Hippocampal formation (tissue), 2 donors: ENCODE data around the gene PIP4K2A.
"Not testable (repeated sequence)": the region's sequence is repeated elsewhere in the genome, so short reads cannot be mapped to it uniquely, and the experiment has no call there.

ENCODE experiments used
- DNase-seq, 2 donors: peaks; one replicate each; lab custom pipeline; 2025; lab: John Stamatoyannopoulos, UW

Gene PIP4K2A

DNA sequence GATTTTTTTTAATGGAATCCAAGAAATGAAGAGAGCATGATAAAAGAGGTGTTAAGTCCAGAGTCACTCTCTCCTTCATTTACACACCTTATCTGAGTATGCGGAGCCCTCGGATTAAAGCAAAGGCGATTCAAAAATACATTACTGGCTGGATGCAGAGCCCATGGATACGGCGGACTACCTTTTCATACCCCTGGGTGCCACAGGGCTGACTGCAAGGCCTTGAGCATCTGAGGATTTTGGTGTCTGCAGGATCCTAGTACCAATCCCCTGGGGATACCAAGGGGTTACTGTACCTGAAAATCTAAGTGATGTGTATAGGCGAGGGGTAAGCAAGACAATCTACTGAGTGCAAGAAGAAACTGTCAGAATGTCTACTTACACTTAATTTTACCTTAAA, 20.5 kb downstream of the PIP4K2A start:
- DNase-seq: no peak

GRCh38 chr10:22693371-22693784, 21.0 kb downstream of the PIP4K2A start:
- DNase-seq: no peak

- not testable (repeated sequence) for DNase-seq
These were observed 22.3 kb downstream of the PIP4K2A start for GRCh38 chr10:22692119-22692518.

- DNase-seq: no peak
These were observed 23.6 kb downstream of the PIP4K2A start for GRCh38 chr10:22690614-22691431.

DNA sequence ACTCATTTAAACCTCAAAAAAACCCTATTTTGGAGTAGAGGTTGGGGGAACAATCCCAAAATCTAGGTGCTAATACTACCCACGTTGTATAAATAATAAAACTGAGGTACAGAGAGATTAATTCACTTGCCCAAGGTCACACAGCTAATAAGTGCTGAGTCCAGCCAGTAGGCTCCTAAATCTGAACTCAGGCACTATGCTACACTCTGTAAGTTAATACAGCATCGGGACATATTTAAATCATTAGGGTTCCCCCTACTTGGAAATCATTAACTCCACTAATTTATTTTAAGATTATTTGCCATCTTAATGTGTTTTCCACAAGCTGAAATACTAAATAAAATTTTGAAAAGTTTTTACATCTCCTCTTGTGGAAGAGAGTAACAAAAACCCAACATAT, 24.2 kb downstream of the PIP4K2A start:
- DNase-seq: no peak

- DNase-seq: no peak
These were observed 28.0 kb downstream of the PIP4K2A start for GRCh38 chr10:22686347-22686746.

- DNase-seq: no peak
These were observed 28.5 kb downstream of the PIP4K2A start for GRCh38 chr10:22685926-22686325.

DNA sequence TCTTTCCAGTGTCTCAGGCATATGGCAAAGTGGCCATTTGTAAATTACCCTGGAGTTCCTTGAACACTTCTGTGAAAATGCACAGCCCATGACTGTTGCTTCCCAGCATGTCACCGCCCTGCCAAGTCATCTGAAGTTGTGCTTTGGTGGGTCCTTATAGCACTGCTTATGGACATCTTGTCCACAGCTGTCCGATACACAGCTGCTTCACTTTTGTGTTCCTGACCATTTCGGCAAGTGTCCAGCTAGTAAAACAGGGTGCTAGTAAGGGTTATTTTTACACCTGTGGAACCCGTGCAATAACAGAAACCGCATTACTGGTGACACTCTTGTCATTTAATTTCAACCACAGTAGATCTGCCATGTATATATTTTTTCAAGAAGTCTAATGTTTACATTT, 29.7 kb downstream of the PIP4K2A start:
- no peak for DNase-seq

GRCh38 chr10:22683140-22683389, 31.3 kb downstream of the PIP4K2A start:
- DNase-seq: no peak

DNA sequence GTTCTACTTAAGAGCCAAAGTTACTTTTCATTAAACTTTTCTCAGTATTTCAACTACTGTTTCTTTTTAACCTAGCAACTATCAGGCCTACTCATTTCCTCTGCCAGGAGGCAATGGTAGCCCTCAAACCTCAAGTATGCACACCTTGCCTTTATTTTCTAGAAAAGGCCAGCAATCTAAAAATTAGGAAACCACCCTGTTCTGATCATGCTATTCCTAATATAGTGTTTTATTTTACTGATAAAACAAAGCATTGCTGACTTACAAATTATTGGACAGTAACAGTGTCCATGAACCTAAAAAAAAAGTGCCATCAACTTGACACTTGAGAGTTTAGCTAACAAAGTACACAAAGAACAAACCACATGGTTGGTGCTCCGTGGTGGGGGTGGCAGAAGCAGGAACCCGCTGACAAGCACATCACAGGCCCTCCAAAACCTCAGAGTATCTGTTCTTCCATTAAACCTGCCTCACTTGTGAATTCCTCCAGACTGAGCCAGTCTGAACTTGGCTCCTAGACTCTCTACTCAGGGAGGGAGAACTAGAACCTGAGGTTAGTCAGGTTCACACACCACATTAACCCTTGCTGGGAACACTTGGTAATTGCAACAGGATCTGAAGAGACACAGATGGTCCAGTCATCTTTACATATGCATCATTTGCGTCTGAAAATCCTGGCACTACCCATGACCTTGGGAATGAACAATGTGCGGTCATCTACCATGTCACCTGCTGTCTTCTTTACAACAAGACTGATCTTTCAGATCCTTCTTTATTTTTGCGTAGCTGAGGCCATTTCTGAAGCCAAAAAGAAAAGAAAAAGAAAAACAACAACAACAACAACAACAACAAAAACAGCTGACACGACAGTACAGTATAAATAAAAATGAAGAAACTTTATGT, 31.9 kb downstream of the PIP4K2A start:
- no peak for DNase-seq

GRCh38 chr10:22681783-22682183, 32.6 kb downstream of the PIP4K2A start:
- no peak for DNase-seq

GRCh38 chr10:22681301-22681700, 33.1 kb downstream of the PIP4K2A start:
- no peak for DNase-seq

- DNase-seq: no peak
These were observed 34.8 kb downstream of the PIP4K2A start for GRCh38 chr10:22679608-22680007.

- no peak for DNase-seq
These were observed 37.0 kb downstream of the PIP4K2A start for GRCh38 chr10:22677333-22677732.

- DNase-seq: no peak
These were observed 37.9 kb downstream of the PIP4K2A start for GRCh38 chr10:22676435-22676834.

GRCh38 chr10:22674573-22674930, 39.8 kb downstream of the PIP4K2A start:
- no peak for DNase-seq

- DNase-seq: no peak
These were observed 40.4 kb downstream of the PIP4K2A start for GRCh38 chr10:22673785-22674572.

DNA sequence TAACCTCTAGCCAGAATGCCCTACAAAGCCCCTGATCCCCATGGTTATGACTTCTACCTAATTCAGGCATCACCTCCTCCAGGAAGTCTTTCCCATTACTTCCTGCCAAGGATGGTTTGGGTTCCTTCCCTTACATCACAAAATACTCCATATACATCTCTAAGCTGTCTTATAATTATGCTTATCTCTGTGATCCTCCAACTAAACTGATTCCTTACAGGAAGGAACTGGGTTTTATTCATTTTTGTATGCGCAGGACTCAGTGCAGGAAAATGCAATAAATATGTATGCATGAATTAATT, 41.3 kb downstream of the PIP4K2A start:
- DNase-seq: no peak

DNA sequence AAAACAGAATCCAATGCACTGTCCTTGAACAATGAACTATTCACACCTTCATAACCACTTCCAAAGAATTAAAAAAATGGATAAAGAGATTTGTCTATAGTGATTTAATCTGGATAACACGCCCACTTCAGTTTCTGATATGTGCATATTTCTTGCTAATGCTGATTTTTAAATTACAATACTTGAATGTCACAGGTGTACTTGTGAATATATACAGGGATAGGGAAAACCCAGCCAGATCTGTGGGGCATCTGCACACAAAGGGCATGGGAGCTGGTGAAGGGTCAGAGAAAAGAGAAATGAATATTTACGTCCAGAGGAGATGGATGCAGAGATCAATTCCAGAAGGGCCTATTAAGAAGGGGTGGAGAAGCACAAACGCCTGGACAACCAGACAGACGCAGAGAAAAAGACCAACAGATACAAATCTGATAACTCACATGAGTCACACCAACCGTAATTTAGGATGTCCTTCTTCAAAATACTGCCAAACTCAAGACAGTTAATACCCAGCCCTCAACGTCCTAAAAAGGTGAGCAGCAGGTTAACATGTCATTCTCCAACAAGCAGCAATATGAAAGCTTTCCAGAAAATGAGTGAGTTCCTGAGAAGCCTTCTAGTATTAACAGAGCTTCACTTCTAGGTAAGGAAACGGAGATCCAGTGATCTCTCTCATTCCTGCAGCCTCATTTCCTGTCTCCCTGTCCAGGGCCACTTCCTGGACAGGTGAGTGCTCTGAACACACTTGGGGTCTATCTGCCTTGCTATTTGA, 41.9 kb downstream of the PIP4K2A start:
- DNase-seq: no peak

DNA sequence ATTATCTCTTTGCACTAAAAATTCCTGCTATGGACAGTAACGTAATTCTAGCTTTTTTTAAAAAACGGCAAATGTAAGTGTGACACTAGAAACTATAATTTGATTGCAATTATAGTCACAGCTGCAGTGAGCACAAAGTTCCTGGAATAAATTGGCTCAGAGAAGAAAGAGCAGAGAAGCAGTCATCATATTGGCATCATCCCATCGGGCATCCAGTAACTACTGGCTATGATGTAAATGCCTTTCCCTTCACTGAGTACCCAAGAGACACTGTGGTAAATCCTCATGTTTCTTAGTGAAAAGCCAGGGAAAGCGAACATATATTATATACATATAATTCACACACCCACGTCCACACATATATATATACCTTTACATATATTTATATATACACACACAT, 43.6 kb downstream of the PIP4K2A start:
- DNase-seq: peak in 1 of 2 donors; percentile 77

- DNase-seq: no peak
These were observed 45.1 kb downstream of the PIP4K2A start for GRCh38 chr10:22669163-22669711.

DNA sequence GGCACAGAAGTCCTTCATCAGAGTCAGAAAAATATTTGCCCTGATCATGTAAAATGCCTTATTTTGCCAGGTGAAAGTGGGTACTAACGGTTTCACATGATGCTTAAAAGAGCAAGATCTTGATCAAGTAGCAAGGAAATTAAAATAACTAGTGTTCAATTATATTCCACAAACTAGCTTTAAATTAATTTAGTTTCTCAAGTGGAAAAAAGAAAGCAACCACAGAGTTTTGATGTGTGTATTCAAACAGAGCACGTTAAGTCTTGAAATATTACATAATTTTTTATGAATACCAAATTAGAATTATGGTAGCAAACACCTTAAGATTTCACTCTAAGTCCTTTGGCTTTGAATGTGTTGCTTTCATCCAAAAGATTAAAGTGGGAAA, 47.3 kb downstream of the PIP4K2A start:
- no peak for DNase-seq
